HCT116 (cell line): ENCODE data around the gene AKAP9. TPM values are rescaled to one million over a fixed set of nuclear protein-coding genes. Genes with fewer than 3 reads are reported as not detected.

Experiments used
- ATAC-seq: fragments of 200-7000 bp; cut with Tn5 transposase; 2 replicates; pipeline ENCODE4 v1.9.1; 2020; ENCODE audit warnings: mild to moderate bottlenecking, moderate library complexity
- BruUV-seq: library from RNA; stranded (reverse); fragments of 400-500 nt; replicated peaks from 2 replicates; lab custom pipeline; 2021; lab: Mats Ljungman, UMichigan
- CTCF ChIA-PET: fragments of 300-600 bp; sonication (Branson Sonifier 250); formaldehyde crosslinking; loops from one replicate; lab custom pipeline; 2021; ENCODE audit warnings: antibody characterized with exemption; lab: Charles Lee
- POLR2A ChIA-PET: fragments of 300-600, 350-600 bp; sonication (Branson Sonifier 250); formaldehyde crosslinking; loops from one replicate; lab custom pipeline; 2021; ENCODE audit warnings: antibody characterized with exemption; lab: Charles Lee
- RAD21 ChIA-PET, 2 experiments: fragments of 300-600 bp; sonication (Branson Sonifier 250); formaldehyde crosslinking; loops; one replicate each; lab custom pipeline; 2023; ENCODE audit warnings: low total read pairs in 2 of 2; ENCODE audit not compliant: uncharacterized antibody in 2 of 2, unreplicated experiment in 2 of 2, low non-redundant PET in 1 of 2; lab: Charles Lee
- DNase-seq: peaks from one replicate; pipeline ENCODE4 v3.0.0-alpha.2; 2010; ENCODE audit warnings: low read depth, low spot score
- H2AFZ ChIP-seq: fragments of 200-600 bp; shearing (Covaris generic), sonication (generic); 2 replicates; pipeline ENCODE4 v1.6.1; 2017; ENCODE audit warnings: low read depth, mixed run types, mixed read lengths, antibody characterized with exemption, low read length; ENCODE audit not compliant: poor library complexity, severe bottlenecking
- H3K27ac ChIP-seq: 2 replicates; pipeline ENCODE4 v1.5.1; 2012; ENCODE audit warnings: low read depth, low read length
- H3K27me3 ChIP-seq: fragments of 200-600 bp; sonication (generic); 2 replicates; pipeline ENCODE4 v1.6.1; 2016; ENCODE audit warnings: mixed run types, low read length, mixed read lengths; ENCODE audit not compliant: insufficient read depth
- H3K36me3 ChIP-seq, 2 experiments: fragments of 200-500 bp in 1 of 2; fragments of 200-600 bp in 1 of 2; sonication (Bioruptor generic) in 1 of 2; sonication (generic) in 1 of 2; 2 replicates each; pipeline versions ENCODE4 v1.5.1 to v1.6.1; 2014 to 2016; ENCODE audit warnings: low read length in 2 of 2, inconsistent platforms in 1 of 2, mixed read lengths in 1 of 2, mixed run types in 1 of 2; ENCODE audit not compliant: insufficient read depth in 2 of 2, control insufficient read depth in 1 of 2
- H3K4me1 ChIP-seq, 2 experiments: fragments of 200-600 bp in 1 of 2; sonication (generic) in 1 of 2; 2 replicates each; pipeline versions ENCODE4 v1.5.1 to v1.6.1; 2012 to 2017; ENCODE audit warnings: low read length in 2 of 2, inconsistent platforms in 1 of 2, mild to moderate bottlenecking in 1 of 2, mixed read lengths in 1 of 2, mixed run types in 1 of 2, moderate library complexity in 1 of 2; ENCODE audit not compliant: insufficient read depth in 2 of 2, control insufficient read depth in 1 of 2
- H3K4me2 ChIP-seq: fragments of 200-600 bp; sonication (generic); 2 replicates; pipeline ENCODE4 v1.6.1; 2017; ENCODE audit warnings: mixed run types, low read length, mixed read lengths
- H3K4me3 ChIP-seq, 2 experiments: fragments of 200-600 bp in 1 of 2; sonication (generic) in 1 of 2; replicated peaks in 1 of 2; 2 replicates each; pipeline ENCODE4 v1.5.1; 2011 to 2016; ENCODE audit warnings: low read length in 2 of 2, control low read depth in 1 of 2, low read depth in 1 of 2, mild to moderate bottlenecking in 1 of 2, mixed read lengths in 1 of 2, mixed run types in 1 of 2
- H3K79me2 ChIP-seq: fragments of 200-600 bp; sonication (generic); 2 replicates; pipeline ENCODE4 v1.6.1; 2017; ENCODE audit warnings: mild to moderate bottlenecking, mixed run types, low read length, moderate library complexity, mixed read lengths; ENCODE audit not compliant: insufficient read depth
- H3K9ac ChIP-seq: fragments of 200-600 bp; sonication (generic); 2 replicates; pipeline ENCODE4 v1.6.1; 2016; ENCODE audit warnings: low read length, mixed read lengths
- H3K9me2 ChIP-seq: fragments of 200-600 bp; sonication (generic), shearing (Covaris generic); 2 replicates; pipeline ENCODE4 v1.6.1; 2017; ENCODE audit warnings: mixed run types, mild to moderate bottlenecking, moderate library complexity; ENCODE audit not compliant: insufficient read depth
- H3K9me3 ChIP-seq, 2 experiments: fragments of 200-500 bp in 1 of 2; fragments of 200-600 bp in 1 of 2; sonication (Bioruptor generic) in 1 of 2; sonication (generic) in 1 of 2; 2 replicates each; pipeline ENCODE4 v1.6.1; 2014 to 2017; ENCODE audit warnings: low read length in 2 of 2, mixed read lengths in 2 of 2, inconsistent platforms in 1 of 2, low read depth in 1 of 2, mild to moderate bottlenecking in 1 of 2, mixed run types in 1 of 2, moderate library complexity in 1 of 2; ENCODE audit not compliant: control insufficient read depth in 1 of 2, insufficient read depth in 1 of 2
- H4K20me1 ChIP-seq: fragments of 200-600 bp; sonication (generic), shearing (Covaris generic); 2 replicates; pipeline ENCODE4 v1.6.1; 2017; ENCODE audit warnings: mixed run types, mild to moderate bottlenecking, moderate library complexity; ENCODE audit not compliant: insufficient read depth
- CBX3 ChIP-seq: IDR thresholded peaks from 2 replicates; pipeline ENCODE4 v1.6.1; 2012; ENCODE audit warnings: low read depth
- CEBPB ChIP-seq: IDR thresholded peaks from 2 replicates; pipeline ENCODE4 v1.6.1; 2012; ENCODE audit warnings: low read depth
- CTCF ChIP-seq, 3 experiments: fragments of 200-600 bp in 1 of 3; sonication (generic) in 1 of 3; IDR thresholded peaks in 2 of 3; conservative IDR thresholded peaks in 1 of 3; 2 replicates each; pipeline ENCODE4 v1.5.1; 2012 to 2017; ENCODE audit warnings: low read depth in 2 of 3, low read length in 2 of 3, antibody characterized with exemption in 1 of 3, borderline replicate concordance in 1 of 3, control low read depth in 1 of 3, mild to moderate bottlenecking in 1 of 3, mixed read lengths in 1 of 3, mixed run types in 1 of 3, moderate library complexity in 1 of 3; ENCODE audit not compliant: insufficient read depth in 1 of 3
- EZH2phosphoT487 ChIP-seq: fragments of 200-600 bp; IDR thresholded peaks from 2 replicates; pipeline ENCODE4 v1.6.1; 2018; ENCODE audit warnings: antibody characterized with exemption, borderline replicate concordance
- MAX ChIP-seq: IDR thresholded peaks from 2 replicates; pipeline ENCODE4 v1.6.1; 2012
- RAD21 ChIP-seq: IDR thresholded peaks from 2 replicates; pipeline ENCODE4 v1.6.1; 2012; ENCODE audit warnings: low read depth, mild to moderate bottlenecking
- SIN3A ChIP-seq: IDR thresholded peaks from 2 replicates; pipeline ENCODE4 v1.6.1; 2012; ENCODE audit warnings: low read depth
- SP1 ChIP-seq: IDR thresholded peaks from 2 replicates; pipeline ENCODE4 v1.6.1; 2012; ENCODE audit warnings: low read depth
- SRF ChIP-seq: IDR thresholded peaks from 2 replicates; pipeline ENCODE4 v1.6.1; 2012; ENCODE audit warnings: low read depth
- YY1 ChIP-seq: IDR thresholded peaks from 2 replicates; pipeline ENCODE4 v1.6.1; 2011; ENCODE audit warnings: low read length, low read depth, moderate library complexity, mild to moderate bottlenecking; ENCODE audit not compliant: insufficient replicate concordance; ENCODE audit errors: extremely low read depth
- ZFX ChIP-seq: fragments of 450-650 bp; IDR thresholded peaks from 2 replicates; pipeline ENCODE4 v1.6.1; 2017
- intact Hi-C: fragments of 100-400 bp; cut with micrococcal nuclease; formaldehyde crosslinking; loops from 2 replicates; pipeline ENCODE4 v1.10.0; 2022
- total RNA-seq: library from RNA; stranded (reverse); gene quantifications from one replicate; pipeline ENCODE4 v1.2.1, GENCODE V29; 2021; ENCODE audit not compliant: unreplicated experiment

AKAP9 gene
- total RNA-seq, 1 experiment from 2014 or later = 32.6 TPM

GRCh38 chr7:91993976-91994375 lies 53.3 kb downstream of the AKAP9 start:
- DNase-seq (no peak), ATAC-seq (no peak)
- Histone ChIP-seq H3K4me1 (no peaks in the 10 kb centered on the region), H3K4me2 (no peak overlapping the region), H3K9ac (no peak overlapping the region), H2AFZ (no peak overlapping the region), H3K36me3 (peaks cover 0 to 8% of the 10 kb centered on the region in 2 experiments; a peak in 3 of 4 replicates), H3K4me3 (no peak overlapping the region), H3K27me3 (no peaks in the 10 kb centered on the region), H4K20me1 (no peaks in the 10 kb centered on the region), H3K9me3 (no peaks in the 10 kb centered on the region), H3K79me2 (no peaks in the 10 kb centered on the region), H3K27ac (no peak overlapping the region), H3K9me2 (no peaks in the 10 kb centered on the region)
- TF ChIP-seq MAX = no peak
- TF ChIP-seq CEBPB = no peak
- TF ChIP-seq EZH2phosphoT487 = no peak
- no peak for TF ChIP-seq CTCF (IDR thresholded peaks at IDR 0.05 in 2 of 3, conservative IDR thresholded peaks at IDR 0.05 in 1 of 3; ENCODE audit: borderline replicate concordance in 1 of 3, insufficient read depth in 1 of 3, low read depth in 2 of 3, low read length in 2 of 3)
- TF ChIP-seq ZFX = no peak
- no peak for TF ChIP-seq RAD21
- no peak for TF ChIP-seq SRF
- no peak for TF ChIP-seq YY1
- TF ChIP-seq SP1 = no peak
- TF ChIP-seq SIN3A = no peak
- TF ChIP-seq CBX3 = no peak
- intact Hi-C loops = no loop called here
- ChIA-PET POLR2A (no interaction called here), CTCF (no interaction called here), RAD21 (no interaction called here)
- no TSS peak for BruUV-seq
